CD4-positive, alpha-beta T cell treated with Interleukin-15 for 4 hours (primary cell): ENCODE data around the gene TMEFF2.

Source experiments
- DNase-seq: peaks from one replicate; pipeline ENCODE4 v3.0.0-alpha.2; 2020; ENCODE audit warnings: low spot score

The TMEFF2 gene, protein sequence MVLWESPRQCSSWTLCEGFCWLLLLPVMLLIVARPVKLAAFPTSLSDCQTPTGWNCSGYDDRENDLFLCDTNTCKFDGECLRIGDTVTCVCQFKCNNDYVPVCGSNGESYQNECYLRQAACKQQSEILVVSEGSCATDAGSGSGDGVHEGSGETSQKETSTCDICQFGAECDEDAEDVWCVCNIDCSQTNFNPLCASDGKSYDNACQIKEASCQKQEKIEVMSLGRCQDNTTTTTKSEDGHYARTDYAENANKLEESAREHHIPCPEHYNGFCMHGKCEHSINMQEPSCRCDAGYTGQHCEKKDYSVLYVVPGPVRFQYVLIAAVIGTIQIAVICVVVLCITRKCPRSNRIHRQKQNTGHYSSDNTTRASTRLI

GRCh38 chr2:192194866-192195547, at the start of gene TMEFF2:
TSS of gene TMEFF2 (minus strand) at chr2:192194933. CDS start at chr2:192194524, 409 bp downstream.
- DNase-seq, result peak; percentile 12

- DNase-seq, result no peak
Measured at GRCh38 chr2:192243488-192243887, 48.8 kb upstream of the TMEFF2 start.

GRCh38 chr2:192236136-192236535, 41.4 kb upstream of the TMEFF2 start:
- DNase-seq, result no peak

DNA sequence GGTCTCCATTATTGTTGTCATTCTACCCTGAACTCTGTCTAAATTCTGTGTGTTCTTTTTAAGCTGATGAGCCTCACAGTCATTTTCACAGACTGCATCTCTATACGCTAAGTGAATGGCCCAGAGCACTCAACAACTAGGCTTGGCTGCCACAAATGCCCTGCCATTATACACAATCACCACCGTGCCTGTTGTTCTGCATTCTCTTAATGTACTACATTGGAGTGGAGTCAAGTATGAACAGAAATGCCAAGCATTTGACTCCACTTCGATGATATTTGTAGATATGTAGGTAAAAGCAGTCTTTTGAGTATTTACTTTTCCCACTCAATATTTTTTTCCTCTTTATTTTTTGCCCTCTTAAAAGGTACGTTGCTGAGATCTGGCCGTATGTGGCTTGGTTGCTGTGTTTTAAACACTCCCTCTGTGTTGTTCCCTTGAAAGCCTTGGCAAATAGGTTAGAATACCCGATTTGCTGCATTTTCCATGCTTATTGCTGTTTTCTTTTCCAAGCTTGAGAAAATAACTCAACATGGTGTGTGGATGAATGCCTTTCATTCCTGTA, 36.2 kb upstream of the TMEFF2 start:
- no peak for DNase-seq

- no peak for DNase-seq
Measured at GRCh38 chr2:192228685-192229084, 34.0 kb upstream of the TMEFF2 start.

DNA sequence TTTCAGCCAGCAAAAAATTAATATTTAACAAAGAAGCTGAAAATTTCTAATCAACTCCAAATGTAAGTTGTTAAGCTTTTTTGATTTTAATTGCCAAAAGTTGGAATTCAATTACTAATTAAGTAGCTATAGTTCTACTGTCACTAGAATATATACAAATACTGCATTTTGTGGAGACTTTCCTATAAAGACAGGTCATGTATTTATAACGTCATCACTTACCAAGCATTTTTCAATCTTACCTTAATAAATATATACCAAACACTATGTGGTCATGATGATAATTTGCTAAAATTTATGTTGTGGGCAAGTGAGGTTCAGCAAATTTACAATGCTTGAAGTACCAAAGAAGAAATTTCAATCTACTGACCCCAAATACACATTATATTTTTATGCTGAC, 24.2 kb upstream of the TMEFF2 start:
- DNase-seq, result no peak

DNA sequence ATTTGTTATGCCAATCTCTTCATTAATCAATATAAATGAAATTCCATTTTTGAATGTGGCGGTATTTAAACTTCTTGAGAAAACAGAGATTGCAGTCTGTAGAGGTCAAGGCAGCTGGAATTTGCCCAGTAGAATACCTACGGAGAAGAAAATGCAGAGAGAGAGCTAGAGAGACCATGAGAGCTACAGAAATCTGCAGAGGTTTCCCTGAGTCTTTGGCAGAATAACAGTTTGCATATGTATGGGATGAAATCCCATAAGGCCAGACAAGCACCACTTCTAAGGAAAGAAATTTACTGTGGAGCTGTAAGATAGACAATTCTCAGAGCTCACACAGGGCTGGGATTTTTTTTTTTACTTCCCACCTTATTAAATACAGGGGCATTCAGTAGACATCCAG, 23.6 kb upstream of the TMEFF2 start:
- no peak for DNase-seq

GRCh38 chr2:192216336-192216735, 21.6 kb upstream of the TMEFF2 start:
- DNase-seq, result no peak

DNA sequence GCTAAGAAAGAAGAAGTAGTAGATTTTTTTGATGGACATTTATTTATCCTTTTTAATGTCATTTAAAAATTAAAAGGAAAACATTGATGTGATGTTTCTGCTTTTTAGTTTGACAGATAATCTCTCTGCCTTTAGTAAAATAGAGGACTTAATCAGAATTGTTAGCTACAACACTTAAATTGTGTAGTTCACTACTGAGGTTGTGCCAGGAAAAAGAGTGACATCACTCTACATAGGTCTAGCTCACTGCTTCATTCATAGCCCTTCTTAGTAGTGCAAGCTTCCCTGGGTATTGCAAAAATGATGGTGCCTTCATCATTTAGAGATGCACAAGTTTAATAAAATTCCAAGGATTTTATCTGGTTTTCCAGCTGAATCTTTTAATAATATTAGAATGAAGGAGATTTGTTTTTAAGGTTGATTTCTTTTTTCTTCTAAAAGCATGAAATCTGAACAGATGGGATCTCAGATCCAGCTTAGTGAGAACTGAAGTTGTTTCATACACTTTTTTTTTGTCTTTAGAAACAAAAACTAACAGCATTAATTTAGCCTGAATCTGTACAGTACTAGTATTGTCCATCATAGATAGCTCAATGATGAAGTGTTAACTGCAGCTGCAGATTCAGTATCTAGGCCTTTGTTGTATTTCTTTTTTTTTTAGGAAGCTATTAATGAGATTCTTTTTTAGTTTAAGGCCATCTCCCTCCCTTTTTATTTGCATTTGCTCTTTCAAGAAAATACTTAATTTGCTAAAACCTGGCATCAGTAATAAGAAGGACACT, 20.6 kb upstream of the TMEFF2 start:
- no peak for DNase-seq

DNA sequence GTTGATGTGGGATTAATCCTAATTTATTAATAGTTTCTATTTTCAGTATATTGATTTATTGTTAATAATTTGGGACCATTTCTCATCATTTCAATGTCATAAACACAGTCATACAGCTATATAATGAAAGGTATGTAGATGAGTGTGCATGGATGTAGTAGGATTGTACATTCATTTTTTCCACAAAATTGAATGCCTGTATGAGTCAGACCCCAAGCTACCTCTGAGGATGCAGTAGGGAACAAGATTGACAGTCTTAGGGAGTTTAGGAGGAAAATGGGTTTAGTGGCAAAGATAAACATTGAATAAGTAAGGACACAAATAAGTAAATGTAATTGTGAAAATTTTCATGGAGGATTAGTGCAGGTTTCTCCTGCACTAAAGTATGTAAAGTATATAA, 14.1 kb upstream of the TMEFF2 start:
- no peak for DNase-seq

- DNase-seq, result no peak
Measured at GRCh38 chr2:192206399-192206798, 11.7 kb upstream of the TMEFF2 start.

DNA sequence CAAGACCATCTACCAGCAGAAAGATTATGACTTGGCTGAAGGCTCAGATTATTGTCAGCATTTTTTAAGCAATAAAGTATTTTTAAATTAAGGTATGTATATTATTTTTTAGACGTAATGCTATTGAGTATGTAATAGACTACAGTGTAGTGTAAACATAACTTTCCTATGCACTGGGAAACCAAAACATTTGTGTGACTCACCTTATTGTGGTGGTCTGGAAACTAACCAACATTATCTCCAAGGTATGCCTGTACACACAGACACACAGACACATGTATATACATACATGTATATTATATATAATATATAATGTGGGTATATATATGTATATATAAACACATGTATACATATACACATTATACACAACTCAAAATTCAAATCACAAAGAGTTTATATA, 9.1 kb upstream of the TMEFF2 start:
- DNase-seq, result no peak

DNA sequence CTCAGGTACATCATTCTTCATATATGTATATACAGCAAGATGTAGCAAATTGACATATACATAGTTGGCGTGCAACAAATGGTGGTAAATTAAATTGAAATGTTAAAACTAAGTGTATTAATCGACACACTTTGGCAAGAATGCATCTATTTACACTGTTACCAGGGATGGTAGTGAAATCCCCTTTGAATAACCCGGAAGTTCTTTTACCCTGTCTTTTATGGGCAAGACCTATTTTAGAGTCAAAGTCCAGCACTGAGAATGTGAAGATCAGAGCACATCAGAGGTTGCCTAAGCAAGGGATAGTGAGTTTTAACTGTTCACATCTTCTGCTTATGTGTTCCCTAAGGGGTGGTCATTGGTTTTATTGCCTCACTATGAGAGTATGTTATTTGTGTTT, 7.6 kb upstream of the TMEFF2 start:
- DNase-seq, result no peak

DNA sequence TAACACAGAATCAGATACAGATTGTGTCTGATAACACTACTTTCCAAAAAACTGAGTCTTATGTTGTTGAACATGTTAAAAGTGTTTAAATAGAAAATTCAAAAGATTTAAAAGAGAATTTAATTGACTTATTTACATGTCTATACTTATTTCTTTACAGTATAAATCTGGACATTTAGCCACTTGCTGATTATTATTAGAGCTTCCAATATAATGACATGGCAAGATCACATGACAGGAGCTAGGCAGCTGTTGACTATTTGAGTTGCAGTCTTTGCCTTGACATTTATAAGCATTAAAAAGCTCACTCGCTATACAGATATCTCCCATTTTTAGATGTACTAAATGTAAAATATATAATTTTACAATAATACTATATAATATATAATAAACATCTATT, 6.4 kb upstream of the TMEFF2 start:
- DNase-seq, result no peak

GRCh38 chr2:192197357-192197756, 2.6 kb upstream of the TMEFF2 start:
- no peak for DNase-seq

DNA sequence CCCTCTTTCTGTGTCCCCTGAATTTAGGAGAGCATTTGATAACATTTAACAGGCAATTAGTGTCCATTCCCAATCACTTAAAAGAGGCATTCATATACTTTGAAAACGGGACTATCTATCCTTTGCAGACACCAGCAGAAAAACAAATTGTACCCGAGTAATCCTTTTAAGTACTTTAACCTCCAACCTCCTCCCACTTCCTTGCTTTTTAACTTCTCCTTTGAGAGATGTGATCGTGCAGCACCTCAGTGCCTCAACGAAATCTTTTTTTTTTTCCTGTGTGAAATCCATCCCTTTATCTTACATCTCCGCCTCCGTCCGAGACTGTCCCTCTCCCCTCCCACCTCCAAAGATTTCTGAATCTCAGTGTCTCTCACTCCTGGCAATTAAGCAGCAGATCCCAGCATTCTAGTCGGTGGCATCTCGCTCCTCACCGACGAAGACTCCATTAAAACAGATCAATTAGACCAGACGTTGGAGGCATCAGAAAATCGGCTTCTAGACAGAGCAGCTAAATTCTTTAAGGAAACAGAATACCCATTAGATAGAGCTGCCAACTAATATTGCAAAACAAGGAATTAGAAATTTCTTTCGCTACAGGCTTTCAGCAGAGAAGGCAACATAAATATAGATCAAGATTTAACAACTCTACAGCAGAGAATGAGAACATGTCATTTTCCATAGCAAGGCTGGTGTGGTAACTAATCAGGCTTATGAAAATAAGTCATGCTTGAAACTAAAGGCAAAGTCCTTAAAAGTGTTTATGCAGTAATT, 1.9 kb upstream of the TMEFF2 start:
- no peak for DNase-seq

- DNase-seq, result no peak
Measured at GRCh38 chr2:192195548-192196418, 1.1 kb upstream of the TMEFF2 start.

- no peak for DNase-seq
Measured at GRCh38 chr2:192194265-192194865, 368 bp downstream of the TMEFF2 start.

DNA sequence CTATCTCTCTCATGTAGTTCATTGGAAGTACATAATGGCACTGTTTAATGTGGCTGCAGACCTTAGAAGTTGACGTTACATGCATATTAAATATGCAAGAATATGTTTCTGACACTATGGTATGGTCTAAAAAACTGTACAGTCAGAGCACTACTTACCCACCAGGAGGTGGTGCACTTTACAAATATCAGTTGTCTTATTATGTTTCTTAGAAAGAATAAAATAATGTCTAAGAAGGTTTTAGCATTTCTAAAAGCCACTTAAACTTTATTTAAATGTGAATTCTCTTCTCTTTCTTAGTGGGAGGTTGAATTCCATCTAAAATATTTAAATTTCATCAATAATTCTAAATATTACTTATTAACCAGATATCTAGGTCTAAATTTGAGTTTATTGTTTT, 4.3 kb downstream of the TMEFF2 start:
- no peak for DNase-seq

DNA sequence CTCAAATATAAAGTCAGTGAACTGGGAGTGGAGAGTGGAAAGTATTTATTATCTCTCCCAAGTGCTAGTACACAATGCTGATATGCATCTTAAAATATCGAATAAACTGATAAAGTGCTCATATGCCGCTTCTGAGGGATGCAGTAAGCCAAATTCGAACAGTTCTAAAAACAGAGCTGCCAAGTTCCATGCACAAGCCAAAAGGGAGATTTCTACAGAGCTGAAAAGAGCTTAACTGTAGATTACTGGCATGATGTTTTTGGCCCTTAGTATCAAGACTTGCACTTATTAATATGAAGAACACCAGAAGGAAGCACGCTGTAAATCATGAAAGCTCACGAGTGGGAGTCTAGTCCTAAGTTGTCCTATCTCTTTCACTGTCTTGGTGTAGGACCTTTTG, 7.9 kb downstream of the TMEFF2 start:
- DNase-seq, result no peak
